Stimulated activated CD4-positive, alpha-beta T cell treated with anti-CD3 and anti-CD28 coated beads, TNF-alpha, amount 100 ng/mL, for 1 hour (primary cell): ENCODE results near the gene EMC10.
"Not testable (repeated sequence)": the region's sequence is repeated elsewhere in the genome, so short reads cannot be mapped to it uniquely, and the experiment has no call there.

Source experiments
- DNase-seq, 3 donors: peaks; one replicate each; pipeline ENCODE4 v3.0.0-alpha.2; 2020; ENCODE audit warnings: low read depth in 3 of 3, low spot score in 1 of 3

Gene EMC10

DNA sequence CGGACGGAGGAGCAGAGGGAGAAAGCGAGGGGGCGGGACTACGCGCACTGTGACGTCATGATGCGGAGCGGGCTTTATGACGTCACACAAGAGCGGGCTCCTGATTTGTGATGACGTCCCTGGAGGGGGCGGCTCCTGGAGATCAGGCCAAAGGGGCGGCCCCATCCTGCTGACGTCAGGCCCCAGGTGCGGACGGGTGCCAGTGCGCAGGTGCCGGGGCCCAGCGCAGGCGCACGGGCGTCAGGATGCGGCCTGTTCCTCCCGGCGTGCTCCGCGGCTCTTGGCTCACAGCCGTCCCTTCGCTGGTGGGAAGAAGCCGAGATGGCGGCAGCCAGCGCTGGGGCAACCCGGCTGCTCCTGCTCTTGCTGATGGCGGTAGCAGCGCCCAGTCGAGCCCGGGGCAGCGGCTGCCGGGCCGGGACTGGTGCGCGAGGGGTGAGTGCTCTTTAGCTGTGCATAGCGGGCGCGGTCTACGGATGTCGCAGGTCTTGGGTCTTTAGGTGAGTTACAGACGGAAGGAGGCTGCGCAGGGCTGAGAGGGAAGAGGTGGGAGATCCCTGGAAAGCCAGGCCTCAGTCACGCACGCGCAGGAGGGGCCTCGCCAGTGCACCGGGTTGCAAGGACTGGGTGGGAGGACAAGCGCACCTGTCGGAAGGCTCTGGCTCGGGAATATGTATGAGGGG is at the start of gene EMC10, which contains the start of gene GARIN5A:
EMC10 (plus strand) TSS at position 284 of the 683 bp plus-strand sequence; CDS start at position 322, 38 bp downstream.
GARIN5A (minus strand) TSS at position 625 of the 683 bp plus-strand sequence; CDS start at position 165, 460 bp downstream.
- DNase-seq: peak; percentile 76 to 88 (median 82)

DNA sequence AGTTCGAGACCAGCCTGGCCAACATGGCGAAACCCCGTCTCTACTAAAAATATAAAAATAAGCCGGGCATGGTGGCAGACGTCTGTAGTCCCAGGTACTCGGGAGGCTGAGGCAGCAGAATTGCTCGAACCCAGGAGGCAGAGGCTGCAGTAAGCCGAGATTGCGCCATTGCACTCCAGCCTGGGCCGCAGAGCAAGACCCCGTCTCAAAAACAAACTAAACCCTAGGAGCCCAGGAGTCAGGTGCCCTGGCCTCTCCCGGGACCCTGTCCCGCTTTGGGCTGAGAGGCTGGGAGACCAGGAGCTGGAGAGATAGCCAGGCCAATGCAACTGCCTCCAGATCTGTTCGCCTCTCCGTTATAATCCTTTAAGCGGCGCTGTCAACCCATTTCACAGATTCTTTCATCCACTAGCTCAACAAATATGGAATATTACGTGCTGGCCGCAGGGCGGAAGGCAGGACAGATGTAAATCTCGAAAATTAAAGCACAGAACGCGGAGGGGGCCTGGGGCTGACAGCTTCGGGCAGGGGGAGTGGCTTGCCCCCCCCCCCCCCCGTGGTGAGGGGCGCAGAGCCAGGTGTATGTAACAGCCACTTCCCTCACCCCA is 48.9 kb upstream of the EMC10 start:
- no peak for DNase-seq

DNA sequence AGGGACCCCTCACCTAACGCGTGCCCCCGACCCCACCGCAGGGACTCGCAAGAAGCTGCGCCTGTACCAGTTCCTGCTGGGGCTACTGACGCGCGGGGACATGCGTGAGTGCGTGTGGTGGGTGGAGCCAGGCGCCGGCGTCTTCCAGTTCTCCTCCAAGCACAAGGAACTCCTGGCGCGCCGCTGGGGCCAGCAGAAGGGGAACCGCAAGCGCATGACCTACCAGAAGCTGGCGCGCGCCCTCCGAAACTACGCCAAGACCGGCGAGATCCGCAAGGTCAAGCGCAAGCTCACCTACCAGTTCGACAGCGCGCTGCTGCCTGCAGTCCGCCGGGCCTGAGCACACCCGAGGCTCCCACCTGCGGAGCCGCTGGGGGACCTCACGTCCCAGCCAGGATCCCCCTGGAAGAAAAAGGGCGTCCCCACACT is 48.3 kb upstream of the EMC10 start:
- peak in 1 of 3 donors; percentile 25 for DNase-seq

DNA sequence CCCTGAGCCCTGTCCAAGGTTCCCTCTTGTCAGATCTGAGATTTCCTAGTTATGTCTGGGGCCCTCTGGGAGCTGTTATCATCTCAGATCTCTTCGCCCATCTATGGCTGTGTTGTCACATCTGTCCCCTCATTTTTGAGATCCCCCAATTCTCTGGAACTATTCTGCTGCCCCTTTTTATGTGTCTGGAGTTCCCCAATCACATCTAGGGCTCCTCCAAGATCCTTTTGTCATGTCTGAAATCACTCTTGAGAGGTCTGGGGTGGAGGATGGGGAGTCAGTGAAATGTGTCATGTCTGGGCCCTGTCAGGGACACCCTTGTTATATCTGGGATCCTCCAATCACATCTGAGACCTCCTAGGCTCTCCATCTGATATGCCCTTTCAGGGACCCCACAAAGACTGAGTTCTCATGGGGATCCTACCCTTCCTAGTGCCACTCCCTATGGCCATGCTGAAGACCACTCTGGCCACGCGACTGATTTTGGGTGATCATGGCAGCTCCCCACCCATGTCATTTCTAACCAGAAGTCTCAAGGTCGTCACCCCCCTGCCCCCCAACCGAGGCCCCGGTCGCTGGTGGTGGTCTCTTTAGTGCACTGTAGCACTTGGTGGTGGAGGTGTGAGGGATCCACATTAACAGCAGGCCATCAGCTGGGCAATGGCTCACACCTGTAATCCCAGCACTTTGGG is 47.4 kb upstream of the EMC10 start:
- no peak for DNase-seq

DNA sequence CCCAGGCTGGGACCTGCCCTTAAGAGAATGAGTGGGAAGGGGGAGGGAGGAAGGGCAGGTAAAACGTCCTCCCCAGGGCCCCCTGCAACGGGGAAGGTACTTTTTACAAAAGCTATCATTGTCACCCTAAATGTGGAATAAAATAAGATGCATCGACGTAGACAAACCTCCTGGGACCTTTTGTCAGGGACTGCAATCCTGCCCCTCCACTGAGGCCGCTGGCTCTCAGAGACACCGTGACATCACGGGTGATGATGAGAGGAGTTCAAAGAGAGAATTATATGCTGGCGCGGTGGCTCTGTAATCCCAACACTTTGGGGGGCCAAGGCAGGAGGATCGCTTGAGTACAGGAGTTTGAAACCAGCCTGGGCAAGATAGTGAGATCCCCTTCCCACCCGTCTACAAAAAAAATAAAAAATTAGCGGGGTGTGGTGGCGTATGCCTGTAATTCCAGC is 45.4 kb upstream of the EMC10 start:
- no peak for DNase-seq

DNA sequence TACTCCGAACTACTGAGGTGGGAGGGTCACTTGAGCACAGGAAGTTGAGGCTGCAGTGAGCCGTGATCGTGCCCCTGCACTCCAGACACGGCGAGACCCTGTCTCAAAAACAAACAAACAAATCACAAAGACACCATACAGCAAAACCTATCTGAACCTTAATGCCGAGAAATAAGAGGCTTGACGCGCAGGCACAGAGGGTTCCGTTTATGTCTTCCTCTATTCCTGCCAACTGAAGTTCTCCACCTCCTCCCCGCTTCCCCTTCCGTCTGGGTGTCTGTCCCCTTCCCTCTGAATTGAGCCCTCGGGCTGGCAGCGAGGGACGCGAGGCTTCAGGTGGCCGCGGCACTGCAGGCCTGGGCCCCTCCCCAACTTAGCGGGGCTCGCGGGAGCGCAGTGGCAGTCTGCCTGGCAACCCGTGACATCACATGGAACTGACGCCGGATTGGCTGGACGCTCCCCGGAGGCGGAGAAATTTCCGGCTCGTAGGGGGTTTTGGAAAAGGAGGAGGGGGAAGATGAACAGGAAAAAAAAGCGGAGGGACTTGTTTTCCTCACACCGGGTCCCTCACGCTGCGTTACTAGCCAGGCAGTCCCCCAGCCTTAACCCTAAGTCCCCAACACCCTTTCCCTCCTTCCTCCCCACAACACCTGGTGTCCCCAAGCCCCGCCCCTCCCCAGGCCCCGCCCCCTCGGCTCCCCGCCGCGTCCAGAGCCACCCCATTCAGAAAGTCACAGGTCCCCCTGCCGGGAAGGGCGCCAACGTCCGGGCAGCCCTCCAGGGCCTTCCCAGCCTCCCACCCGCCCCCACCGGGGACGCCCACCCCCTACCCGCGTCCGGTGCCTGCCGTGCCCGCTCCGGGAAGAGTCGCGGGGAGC is 44.7 kb upstream of the EMC10 start:
- peak; percentile 68 to 91 (median 81) for DNase-seq

DNA sequence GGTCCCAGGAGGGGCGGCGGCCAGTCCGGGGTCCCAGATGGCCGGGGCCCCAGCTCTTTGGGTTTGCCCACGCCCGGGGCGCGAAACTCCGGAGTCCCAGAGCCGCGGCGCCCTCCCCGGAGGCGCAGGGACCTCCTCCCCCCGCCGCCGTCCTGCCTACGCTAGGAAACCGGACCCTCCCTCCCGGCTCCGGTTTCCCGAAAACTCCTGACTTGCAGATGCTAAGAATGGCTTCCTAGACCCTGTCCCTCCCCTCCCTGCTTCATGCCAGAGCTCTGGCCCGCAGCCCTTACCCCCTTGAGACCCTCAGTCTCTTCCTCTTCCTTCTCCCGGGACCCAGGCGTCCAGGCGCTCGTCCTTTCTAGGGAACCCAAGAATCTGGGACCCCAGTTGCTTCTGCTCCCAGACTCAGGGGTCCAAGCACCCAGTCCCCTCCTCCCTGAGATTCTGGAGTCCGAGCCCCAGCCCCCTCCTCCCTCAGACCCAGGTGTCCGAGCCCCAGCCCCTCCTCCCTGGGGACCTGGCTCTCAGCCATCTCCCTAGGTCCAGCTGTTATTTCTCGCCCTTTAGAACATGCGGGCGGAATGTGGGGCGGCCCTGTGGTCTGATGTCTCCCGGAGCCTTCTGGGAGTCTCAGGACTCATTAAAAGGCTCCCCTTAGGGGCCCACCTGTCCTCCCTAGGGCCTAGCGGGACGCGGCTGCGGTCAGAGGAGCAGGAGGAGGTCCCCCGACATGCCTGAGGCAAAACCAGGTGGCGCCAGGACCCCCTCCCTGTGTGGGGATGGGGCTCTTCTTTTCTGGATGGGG is 43.9 kb upstream of the EMC10 start, which contains the start of gene MYBPC2:
MYBPC2 (plus strand) TSS at position 672 of the 808 bp plus-strand sequence; CDS start at position 734, 62 bp downstream.
- no peak for DNase-seq

DNA sequence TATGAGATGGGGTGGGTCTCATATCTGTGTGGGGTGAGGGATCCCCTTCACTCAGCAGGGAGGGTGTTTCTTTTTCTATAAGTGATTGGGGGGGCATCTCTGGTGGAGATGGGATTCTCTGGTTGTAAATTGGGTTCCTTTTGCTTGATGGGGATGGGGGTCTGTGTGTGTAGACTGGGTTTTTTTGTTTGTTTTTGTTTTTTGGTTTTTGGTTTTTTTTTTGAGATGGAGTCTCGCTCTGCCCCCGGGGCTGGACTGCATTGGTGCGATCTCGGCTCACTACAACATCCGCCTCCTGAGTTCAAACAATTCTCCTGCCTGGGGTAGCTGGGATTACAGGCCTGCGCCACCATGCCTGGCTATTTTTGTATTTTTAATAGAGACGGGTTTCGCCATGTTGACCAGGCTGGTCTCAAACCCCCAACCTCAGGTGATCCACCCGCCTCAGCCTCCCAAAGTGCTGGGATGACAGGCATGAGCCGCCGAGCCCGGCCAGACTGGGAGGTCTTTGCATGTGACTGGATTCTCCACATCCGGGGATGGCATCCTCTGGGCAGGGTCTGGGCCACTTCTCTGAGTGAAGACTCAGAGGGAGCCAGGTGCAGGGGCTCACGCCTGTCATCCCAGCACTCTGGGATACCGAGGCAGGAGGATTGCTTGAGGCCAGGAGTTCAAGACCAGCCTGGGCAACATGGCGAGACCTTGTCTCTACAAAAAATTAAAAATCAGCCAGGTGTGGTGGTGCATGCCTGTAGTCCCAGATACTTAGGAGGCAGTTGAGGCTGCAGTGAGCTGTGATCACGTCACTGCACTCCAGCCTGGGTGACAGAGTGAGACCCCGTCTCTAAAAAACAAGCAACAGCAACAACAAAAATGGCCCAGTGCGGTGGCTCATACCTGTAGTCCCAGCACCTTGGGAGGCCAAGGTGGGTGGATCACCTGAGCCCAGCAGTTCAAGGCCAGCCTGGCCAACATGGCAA is 42.8 kb upstream of the EMC10 start:
- DNase-seq: no peak

DNA sequence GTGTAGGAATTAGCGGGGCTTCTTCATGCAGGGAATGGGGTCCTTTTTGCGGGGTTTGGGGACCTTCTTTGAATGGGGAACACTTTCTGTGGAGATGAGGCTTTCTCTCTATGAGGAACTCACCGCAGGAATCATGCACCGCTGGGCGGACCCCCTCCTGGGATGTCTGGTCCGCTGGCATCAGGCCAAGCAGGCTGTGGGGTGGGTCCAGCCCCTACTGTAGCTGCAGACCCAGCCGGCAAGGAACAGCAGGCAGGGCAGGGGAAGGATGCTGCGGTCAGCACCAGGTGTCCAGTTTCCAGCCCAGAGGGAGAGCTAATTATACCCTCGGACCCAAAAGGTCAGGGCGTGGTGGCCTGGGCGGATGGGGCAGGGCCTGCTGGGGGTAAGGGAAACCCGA is 41.8 kb upstream of the EMC10 start:
- no peak for DNase-seq

DNA sequence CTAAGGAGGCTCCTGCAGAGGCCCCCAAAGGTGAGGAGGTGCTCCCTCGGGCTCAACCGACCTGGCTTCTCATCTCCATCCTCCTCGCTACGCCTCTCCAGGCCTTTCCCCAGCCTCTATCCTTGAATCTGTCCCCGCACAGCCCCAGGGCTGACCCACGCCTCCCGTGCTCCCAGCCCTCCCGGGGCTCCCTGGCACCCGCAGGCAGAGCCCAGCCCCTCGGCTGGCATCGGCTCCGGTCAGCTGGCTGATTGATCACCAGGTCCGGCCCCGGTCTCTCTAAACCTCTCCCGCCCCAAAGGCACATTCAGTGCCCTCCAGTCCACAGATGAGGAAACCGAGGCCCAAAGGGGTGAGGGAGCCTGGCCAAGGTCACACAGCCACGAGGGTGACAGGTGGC is 41.1 kb upstream of the EMC10 start:
- DNase-seq: no peak

DNA sequence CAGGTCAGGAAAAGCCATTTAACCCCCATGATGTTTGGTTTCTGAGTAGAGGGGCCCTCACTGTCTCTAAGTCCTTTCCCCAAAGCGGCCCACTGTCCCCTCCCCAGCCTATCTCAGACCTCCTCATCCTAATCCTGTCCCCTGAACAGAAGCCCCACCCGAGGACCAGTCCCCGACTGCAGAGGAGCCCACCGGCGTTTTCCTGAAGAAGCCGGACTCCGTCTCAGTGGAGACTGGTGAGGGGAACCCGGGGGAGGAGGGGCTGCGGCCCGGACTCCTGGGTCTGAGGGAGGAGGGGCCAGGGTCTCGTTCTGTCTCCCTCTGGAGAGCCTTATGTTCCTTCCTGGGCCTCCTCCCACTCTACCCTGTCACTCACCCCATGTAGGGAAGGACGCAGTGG is 40.7 kb upstream of the EMC10 start:
- no peak for DNase-seq

DNA sequence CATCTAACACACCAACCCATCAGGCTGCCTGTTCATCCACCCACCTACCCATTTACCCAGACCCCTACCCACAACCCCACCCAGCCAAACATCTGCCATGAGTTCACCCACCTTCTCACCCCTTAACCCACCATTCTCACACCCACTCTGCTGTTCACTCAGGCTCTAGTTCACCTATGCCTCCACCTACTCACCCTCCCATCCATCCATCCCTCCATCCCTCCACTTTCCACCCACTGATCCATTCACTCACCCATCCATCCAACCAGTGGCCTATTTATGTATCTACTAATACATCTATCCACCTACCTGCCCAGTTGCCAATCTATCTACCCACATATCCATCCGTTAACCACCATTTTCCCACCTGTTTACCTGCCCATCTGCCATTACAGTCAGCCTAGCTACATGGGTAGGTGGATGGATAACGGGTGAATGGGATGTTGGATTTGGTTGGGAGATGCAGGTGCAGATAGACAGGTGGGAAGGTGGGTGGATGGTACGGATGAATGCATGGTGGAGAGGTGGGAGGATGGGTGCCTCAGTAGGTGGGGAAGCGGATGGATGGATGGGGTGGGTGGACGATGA is 38.4 kb upstream of the EMC10 start:
- no peak for DNase-seq

DNA sequence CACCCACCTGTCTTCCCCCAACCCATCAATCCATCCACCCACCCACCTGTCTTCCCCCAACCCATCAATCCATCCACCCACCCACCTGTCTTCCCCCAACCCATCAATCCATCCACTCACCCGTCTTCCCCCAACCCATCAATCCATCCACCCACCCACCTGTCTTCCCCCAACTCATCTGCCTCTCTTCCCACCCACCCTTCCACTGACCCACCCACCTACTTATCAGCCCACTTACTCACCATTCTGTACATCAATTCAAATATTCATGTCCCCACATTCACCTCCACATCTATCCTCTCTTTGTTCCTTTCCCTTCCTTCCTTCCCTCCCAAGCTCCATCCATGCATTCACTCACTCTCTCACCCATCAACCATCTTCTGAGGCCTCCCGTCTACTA is 37.2 kb upstream of the EMC10 start:
- not testable (repeated sequence) for DNase-seq

DNA sequence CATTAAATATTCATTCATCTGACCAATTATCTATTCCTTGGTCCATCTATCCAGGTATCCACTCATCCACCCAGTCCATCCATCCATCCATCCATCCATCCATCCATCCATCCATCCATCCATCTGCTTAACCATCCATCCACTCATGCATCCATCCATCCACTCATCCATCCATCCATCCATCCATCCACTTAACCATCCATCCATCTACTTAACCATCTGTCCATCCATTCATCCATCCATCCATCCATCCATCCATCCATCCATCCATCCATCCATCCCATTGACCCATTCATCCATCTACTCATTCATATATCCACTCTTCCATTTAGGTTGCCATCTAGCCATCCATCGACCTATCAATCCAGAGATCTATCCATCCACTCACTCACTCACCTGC is 32.2 kb upstream of the EMC10 start:
- DNase-seq: no peak

DNA sequence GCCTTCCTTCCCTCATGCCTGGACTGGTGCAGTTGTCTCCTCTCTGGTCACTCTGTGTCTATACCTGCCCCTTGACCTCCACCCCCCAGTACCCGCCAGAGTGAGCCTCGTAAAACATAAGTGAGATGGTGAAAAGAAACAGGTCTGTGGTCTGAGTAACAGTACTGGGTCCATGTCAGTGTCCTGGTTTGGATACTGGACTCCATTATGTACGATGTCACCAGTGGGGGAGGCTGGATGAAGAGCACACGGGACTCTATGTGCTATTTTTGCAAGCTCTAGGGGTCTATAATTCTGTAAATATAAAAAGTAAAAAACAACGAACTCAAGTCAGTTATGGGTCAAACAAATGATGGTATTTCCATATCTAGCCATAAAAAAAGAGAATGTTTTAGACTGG is 29.3 kb upstream of the EMC10 start:
- DNase-seq: no peak

DNA sequence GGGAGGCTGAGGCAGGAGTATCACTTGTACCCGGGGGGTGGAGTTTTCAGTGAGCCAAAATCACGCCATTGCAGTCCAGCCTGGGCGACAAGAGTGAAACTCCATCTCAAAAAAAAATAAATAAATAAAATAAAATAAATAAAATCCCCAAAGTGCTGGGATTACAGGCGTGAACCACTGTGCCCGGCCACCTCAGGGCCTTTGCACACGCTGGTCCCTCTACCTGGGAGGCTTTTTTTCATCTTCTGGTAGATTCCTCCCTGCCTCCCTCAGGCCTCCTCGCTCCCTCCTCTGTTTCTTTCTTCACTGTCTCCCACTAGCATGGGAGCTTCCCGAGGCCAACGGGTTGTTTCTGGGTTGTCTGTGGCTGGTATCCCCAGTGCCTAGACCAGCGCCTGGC is 28.6 kb upstream of the EMC10 start:
- DNase-seq: no peak

DNA sequence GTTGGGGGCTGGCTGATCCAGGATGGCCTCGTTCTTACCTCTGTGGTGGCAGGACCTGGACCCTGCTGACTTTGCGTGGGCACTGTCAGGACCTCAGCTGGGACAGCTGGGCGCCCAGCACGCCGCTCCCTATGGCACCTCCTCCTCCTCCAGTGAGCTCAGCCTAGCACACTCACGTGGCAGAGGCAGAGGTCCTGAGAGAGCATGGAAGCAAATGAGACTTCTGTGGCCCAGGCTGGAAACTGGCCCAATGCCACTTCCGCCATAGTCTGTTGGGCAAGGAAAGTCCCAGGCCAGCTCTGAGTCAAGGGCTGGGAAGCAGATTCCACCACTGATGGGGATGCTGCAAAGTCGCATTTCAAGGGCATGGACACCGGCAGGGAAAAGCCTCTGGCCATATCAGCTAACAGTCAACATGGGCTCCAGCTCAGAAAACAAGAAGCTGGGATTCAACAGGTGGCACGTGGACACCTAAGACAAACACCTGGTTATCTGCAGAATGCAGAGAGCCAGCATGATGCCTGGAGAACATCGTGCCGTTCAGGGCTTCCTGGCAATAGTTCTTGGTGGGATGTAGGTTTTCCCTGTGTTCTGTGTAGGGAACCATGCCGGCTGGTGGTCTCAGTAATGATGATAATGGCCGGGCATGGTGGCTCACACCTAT is 26.9 kb upstream of the EMC10 start:
- no peak for DNase-seq
